Measurements from ENCODE around the gene TRMO.

DNA sequence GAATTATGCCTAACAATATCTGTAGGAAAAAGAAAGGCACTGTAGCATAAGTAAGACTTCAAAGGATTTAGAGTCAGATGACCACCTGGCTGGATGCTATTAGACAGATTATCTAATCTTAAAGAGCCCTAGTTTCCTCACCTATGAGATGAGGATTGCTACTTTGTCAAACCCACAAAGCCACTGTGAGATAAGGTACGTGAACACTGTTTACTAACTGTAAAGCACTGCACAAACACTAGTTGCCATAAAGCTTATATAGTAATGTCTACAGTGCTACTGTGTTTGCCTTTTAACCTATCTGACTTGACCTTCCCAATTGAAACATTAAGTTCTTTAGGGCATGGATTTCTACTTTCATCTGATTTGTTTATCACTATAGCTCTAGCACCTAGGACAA is 10.3 kb downstream of the TRMO start:
- TF ChIP-seq CTCF (conservative IDR thresholded peaks at IDR 0.05): no peak
- TF ChIP-seq EZH2 (IDR thresholded peaks at IDR 0.05; ENCODE audit: low read depth): no peak

Measured in PC-9 (cell line).